Measurements from ENCODE around the gene TMEM82. TPM values are rescaled to one million over a fixed set of nuclear protein-coding genes. Genes with fewer than 3 reads are reported as not detected.
"Not testable (repeated sequence)": the region's sequence is repeated elsewhere in the genome, so short reads cannot be mapped to it uniquely, and the experiment has no call there.

The TMEM82 gene
- not detected in 2 replicates for total RNA-seq (2014; rRNA removed; shearing (Covaris generic))

- DNase-seq (ENCODE audit: low spot score), result no peak
These were observed at the start of gene TMEM82 for GRCh38 chr1:15742339-15742801. TSS of gene TMEM82 (plus strand) at chr1:15742499. CDS start at chr1:15742560, 61 bp downstream.

GRCh38 chr1:15693371-15693770, 48.9 kb upstream of the TMEM82 start:
- no peak for DNase-seq (ENCODE audit: low spot score)

- no peak for DNase-seq (ENCODE audit: low spot score)
These were observed 45.3 kb upstream of the TMEM82 start for GRCh38 chr1:15696956-15697521.

DNA sequence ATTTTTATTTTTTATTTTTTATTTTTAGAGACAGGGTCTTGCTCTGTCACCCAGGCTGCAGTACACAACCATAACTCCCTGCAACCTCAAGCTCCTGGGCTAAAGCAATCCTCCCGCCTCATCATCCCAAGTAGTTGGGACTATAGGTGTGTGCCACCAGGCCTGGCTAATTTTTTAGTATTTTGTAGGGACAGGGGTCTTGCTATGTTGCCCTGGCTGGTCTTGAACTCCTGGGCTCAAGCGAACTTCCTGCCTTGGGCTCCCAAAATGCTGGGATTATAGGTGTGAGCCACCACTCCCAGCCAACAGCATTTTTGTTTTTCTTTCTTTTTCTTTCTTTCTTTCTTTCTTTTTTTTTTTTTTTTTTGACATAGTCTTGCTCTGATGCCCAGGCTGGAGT, 44.1 kb upstream of the TMEM82 start:
- DNase-seq (ENCODE audit: low spot score), result no peak

GRCh38 chr1:15699321-15699720, 43.0 kb upstream of the TMEM82 start:
- not testable (repeated sequence) for DNase-seq (ENCODE audit: low spot score)

GRCh38 chr1:15700508-15700907, 41.8 kb upstream of the TMEM82 start:
- no peak for DNase-seq (ENCODE audit: low spot score)

- DNase-seq (ENCODE audit: low spot score), result no peak
These were observed 40.5 kb upstream of the TMEM82 start for GRCh38 chr1:15701784-15702183.

DNA sequence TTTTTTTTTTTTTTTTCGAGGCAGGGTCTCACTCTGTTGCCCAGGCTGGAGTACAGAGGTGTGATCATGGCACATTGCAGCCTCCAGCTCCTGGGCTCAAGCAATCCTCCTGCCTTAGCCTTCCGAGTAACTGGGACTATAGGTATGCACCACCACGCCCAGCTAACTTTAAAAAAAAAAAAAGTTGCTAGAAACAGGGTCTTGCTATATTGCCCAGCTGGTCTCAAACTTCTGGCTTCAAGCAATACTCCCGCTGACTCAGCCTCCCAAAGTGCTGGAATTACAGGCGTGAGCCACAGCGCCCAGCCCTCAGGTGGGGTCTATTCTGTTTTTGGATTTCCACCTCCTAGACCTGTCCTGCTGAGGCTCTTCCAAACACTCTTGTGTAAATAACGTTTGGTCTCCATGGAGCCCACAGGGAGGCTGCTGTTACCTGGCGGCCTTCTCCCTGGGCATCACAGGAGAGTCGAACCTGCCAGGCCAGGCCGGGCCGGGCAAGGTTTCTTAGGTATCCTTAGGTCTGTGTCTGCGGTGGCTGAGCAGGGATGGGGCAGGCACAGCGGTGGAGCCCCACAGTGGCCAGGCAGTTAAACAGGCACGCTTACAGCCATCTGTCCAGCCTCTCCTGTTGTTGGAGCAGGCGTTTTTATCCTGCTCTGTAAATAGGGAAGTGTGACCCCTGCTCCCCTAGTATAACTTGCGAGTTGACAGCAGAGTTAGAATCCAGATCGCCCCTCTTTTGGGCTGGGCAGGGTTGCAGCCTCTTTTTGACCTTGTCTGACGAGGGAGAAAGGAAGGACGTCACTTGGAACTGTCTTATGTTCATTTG, 39.4 kb upstream of the TMEM82 start:
- DNase-seq (ENCODE audit: low spot score), result no peak

DNA sequence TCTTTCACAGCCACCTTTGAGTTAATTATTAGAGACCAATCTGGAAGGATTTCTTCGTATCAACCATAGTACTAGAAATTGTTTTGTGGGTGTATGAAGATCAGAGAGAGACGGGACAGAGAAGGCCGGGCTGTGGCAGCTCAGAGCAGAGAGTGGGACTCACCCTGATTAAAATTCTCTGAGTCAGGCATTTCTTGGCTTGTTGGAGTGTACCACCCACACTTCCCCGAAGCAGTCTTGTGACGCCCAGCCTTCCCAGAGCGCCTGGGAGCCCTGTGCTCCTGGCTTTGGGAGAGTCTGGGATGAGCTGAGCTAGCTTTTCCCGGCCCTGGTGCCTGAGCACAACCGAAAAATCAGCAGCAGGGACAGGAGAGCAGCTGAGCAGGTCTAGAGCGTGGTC, 38.7 kb upstream of the TMEM82 start:
- DNase-seq (ENCODE audit: low spot score), result no peak

DNA sequence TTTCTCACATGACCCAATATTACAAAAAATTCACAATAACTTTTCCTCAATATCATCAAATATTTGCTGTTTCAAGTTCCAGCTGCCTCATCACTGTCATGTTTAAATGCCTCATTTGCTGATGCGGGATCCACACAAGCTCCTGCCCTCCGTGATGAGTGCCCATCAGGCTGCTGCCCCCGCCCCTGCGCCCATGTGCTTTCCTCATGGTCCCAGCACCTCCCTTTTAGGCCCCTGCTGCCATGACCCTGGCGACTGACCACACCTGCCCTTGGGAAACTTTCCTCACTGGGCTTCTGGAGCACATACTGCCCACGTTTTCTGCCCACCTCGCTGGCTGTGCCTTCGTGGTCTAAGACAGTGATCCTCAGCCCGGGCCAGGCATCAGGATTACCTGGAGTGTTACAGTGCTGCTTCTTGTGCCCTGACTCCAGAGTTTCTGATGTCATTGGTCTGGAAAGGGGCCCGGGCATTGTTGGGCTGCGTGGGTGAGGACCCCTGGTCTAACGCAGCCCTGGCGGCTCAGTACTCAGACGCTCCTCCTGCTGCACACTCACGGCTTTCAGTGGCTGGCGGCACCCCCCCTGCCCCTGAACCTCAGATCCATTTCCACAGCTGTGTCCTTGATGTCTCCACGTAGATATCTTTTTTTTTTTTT, 37.6 kb upstream of the TMEM82 start:
- no peak for DNase-seq (ENCODE audit: low spot score)

DNA sequence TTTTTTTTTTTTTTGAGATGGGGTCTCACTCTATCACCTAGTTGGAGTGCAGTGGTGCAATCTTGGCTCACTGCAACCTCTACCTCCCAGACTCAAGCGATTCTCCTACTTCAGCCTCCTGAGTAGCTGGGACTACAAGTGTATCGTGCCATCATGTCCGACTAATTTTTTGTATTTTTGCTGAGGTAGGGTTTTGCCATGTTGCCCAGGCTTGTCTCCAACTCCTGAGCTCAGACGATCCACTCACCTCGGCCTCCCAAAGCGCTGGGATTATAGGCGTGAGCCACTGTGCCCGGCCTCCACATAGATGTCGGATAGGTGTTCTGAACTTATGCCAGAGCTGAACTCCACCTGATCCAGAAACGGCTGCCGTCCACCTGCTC, 37.1 kb upstream of the TMEM82 start:
- DNase-seq (ENCODE audit: low spot score), result no peak

GRCh38 chr1:15706751-15707150, 35.5 kb upstream of the TMEM82 start:
- no peak for DNase-seq (ENCODE audit: low spot score)

GRCh38 chr1:15707239-15707925, 34.9 kb upstream of the TMEM82 start:
- DNase-seq (ENCODE audit: low spot score), result no peak

GRCh38 chr1:15708486-15709137, 33.7 kb upstream of the TMEM82 start:
- no peak for DNase-seq (ENCODE audit: low spot score)

GRCh38 chr1:15709226-15709625, 33.1 kb upstream of the TMEM82 start:
- DNase-seq (ENCODE audit: low spot score), result no peak

DNA sequence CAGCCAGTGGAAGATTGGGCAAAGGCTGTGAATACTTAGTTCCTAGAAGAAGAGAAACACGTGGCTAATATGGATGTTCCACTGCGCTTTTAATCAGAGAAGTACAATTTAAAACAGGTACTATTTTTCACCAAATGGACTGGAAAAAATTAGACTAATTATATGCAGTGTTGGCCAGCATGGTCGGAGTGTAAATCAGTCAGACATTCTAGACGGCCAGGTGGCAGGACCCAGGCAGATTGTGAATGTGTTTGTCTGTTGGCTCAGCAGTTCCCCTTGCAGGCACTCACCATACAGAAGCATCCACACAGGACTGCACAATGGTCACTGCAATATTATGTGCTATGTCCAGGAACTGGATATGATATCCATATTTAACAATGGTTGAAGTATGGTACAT, 30.1 kb upstream of the TMEM82 start:
- DNase-seq (ENCODE audit: low spot score), result no peak

GRCh38 chr1:15714406-15715136, 27.7 kb upstream of the TMEM82 start:
- DNase-seq (ENCODE audit: low spot score), result no peak

DNA sequence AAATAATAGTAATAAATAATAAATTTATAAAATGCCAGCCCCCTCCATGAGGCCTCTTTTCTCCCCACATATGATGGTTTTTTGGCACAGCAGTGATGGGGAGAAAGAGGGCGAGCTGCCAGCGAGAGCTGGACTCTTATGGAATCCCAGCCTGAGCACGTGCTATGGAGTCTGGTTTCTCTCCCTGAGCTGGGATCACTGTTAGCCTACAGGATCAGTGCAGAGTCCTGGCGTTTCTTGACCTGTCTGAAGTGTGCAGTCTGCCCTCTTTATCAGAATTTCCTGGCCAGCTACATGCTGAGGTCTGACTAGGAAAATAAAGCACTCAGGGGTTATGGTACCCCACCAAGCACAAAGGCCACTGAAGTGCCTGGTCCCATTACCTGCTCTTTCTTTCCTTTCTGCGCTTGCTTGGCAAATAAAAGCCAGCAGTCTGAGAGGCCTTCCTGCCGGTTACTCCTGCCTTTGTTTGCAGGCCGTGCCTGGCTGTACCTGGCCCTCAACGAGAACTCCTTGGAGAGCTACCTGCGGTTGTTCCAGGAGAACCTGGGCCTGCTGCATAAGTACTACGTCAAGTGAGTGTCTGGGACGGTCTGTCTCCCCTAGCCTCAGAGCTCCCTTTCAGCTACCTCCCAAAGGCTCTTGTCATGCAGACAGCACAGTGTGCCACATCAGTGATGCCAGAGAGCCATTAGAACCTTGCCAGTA, 24.7 kb upstream of the TMEM82 start:
- no peak for DNase-seq (ENCODE audit: low spot score)

GRCh38 chr1:15718199-15718601, 24.1 kb upstream of the TMEM82 start:
- DNase-seq (ENCODE audit: low spot score), result no peak

DNA sequence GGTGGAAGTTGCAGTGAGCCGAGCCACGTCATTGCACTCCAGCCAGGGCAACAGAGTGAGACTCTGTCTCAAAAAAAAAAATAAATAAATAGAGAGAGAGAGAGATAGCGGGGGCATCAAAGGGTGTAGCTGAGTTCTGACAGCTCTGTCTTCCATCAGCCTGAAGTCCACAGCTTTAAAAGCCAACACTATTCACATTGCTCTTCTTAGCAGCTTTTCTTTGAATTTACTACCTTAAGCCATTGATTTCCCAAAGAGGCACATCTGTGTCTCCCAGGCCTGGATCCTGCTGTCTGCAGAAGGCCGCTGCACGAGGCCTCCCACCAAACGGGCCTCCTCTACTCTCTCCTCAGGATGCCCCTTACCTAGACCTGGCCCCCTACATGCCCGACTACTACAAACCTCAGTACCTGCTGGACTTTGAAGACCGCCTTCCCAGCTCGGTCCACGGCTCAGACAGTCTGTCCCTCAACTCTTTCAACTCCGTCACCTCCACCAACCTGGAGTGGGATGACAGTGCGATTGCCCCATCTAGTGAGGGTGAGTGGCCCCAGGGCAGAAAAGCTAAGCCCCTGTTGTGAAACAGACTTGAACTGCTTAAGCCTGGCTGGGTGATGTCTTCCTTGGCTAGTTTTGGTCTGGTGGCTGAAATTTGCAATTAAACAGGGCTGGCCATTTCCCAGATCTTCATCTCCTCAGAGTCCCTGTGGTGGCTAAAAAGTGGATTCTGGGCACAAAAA, 22.7 kb upstream of the TMEM82 start:
- DNase-seq (ENCODE audit: low spot score), result no peak

Measured in H4 (cell line).